Nucleus accumbens (tissue), 56 donors: ENCODE measurements around the gene PDYN.
A peak's percentile ranks its signal among the peaks of the same experiment; 100 is the strongest.

ENCODE experiments used
- DNase-seq, 56 donors: peaks; one replicate each; lab custom pipeline; 2025; lab: John Stamatoyannopoulos, UW

PDYN gene

GRCh38 chr20:1995531-1996310, 1.9 kb upstream of the PDYN start:
- no peak for DNase-seq

- DNase-seq: no peak
Measured at GRCh38 chr20:1994627-1995026, 769 bp upstream of the PDYN start.

GRCh38 chr20:1992359-1993110, 1.3 kb downstream of the PDYN start:
- peak in 29 of 56 donors; percentile 11 to 76 (median 51) for DNase-seq

- DNase-seq: no peak
Measured at GRCh38 chr20:1987826-1988225, 6.0 kb downstream of the PDYN start.

GRCh38 chr20:1983301-1983700, 10.6 kb downstream of the PDYN start:
- DNase-seq: peak in 2 of 56 donors; percentile 13 to 25

- no peak for DNase-seq
Measured at GRCh38 chr20:1982686-1983085, 11.2 kb downstream of the PDYN start.

GRCh38 chr20:1979106-1979778, 14.6 kb downstream of the PDYN start:
- no peak for DNase-seq

GRCh38 chr20:1975291-1975690, 18.6 kb downstream of the PDYN start:
- peak in 2 of 56 donors; percentile 8 to 36 for DNase-seq

- no peak for DNase-seq
Measured at GRCh38 chr20:1973601-1974440, 20.0 kb downstream of the PDYN start.

- DNase-seq: no peak
Measured at GRCh38 chr20:1971893-1972586, 21.8 kb downstream of the PDYN start.

- no peak for DNase-seq
Measured at GRCh38 chr20:1968964-1969363, 24.9 kb downstream of the PDYN start.

GRCh38 chr20:1965520-1966351, 28.1 kb downstream of the PDYN start:
- peak in 53 of 56 donors; percentile 14 to 91 (median 59) for DNase-seq

GRCh38 chr20:1964659-1965405, 29.0 kb downstream of the PDYN start:
- no peak for DNase-seq

- DNase-seq: no peak
Measured at GRCh38 chr20:1964061-1964460, 29.8 kb downstream of the PDYN start.

GRCh38 chr20:1961374-1961773, 32.5 kb downstream of the PDYN start:
- DNase-seq: no peak

- no peak for DNase-seq
Measured at GRCh38 chr20:1959156-1959555, 34.7 kb downstream of the PDYN start.

- DNase-seq: no peak
Measured at GRCh38 chr20:1958426-1958825, 35.4 kb downstream of the PDYN start.

GRCh38 chr20:1955217-1955616, 38.6 kb downstream of the PDYN start:
- no peak for DNase-seq
